ENCODE data around the gene ZNF853. TPM values are rescaled to one million over a fixed set of nuclear protein-coding genes. Genes with fewer than 3 reads are reported as not detected.

The ZNF853 gene
- total and polyA plus RNA-seq, 2 donors from 2014 or later = 3.4 to 5.4 TPM

DNA sequence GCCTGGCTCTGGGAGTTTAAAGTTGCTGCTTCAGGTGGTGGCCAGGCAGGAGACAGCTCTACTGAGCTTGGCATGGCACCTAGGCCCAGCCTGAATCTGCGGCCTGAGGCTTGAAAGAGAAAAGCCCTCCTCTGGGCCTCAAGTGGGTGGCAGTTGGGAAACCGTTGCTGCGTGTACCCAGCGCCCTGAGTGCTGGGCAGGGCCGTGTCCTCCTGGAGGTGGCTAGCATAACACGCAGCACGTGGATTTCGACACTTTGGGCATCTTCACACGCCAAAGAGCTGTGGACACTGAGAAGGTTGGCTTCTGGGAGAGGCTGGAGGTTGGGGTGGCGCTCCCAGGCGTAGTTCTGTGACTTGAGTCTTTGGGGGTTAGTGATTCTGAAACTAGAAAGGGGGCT lies 24.2 kb downstream of the ZNF853 start:
- FAIRE-seq (no peak), DNase-seq (peak in 1 of 5 donors; percentile 53)
- H3K27ac ChIP-seq (ENCODE audit: low read depth in 2 of 2, low read length in 2 of 2) = no peak overlapping the region
- H3K27me3 ChIP-seq (ENCODE audit: control insufficient read depth, insufficient read depth, low read length) = no peaks in the 10 kb centered on the region
- intact Hi-C loops (cut with DNase I) = no loop called here
- H3K4me1 ChIP-seq (ENCODE audit: control insufficient read depth in 2 of 3, insufficient read depth in 2 of 3, low read depth in 1 of 3, low read length in 3 of 3) = peaks cover 0 to 12% (median 0%) of the 10 kb centered on the region in 3 donors
- TF ChIP-seq, protein P1, sequence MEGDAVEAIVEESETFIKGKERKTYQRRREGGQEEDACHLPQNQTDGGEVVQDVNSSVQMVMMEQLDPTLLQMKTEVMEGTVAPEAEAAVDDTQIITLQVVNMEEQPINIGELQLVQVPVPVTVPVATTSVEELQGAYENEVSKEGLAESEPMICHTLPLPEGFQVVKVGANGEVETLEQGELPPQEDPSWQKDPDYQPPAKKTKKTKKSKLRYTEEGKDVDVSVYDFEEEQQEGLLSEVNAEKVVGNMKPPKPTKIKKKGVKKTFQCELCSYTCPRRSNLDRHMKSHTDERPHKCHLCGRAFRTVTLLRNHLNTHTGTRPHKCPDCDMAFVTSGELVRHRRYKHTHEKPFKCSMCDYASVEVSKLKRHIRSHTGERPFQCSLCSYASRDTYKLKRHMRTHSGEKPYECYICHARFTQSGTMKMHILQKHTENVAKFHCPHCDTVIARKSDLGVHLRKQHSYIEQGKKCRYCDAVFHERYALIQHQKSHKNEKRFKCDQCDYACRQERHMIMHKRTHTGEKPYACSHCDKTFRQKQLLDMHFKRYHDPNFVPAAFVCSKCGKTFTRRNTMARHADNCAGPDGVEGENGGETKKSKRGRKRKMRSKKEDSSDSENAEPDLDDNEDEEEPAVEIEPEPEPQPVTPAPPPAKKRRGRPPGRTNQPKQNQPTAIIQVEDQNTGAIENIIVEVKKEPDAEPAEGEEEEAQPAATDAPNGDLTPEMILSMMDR (IDR thresholded peaks at IDR 0.05; ENCODE audit: borderline replicate concordance, extremely low read depth, insufficient read depth) = no peak
- H3K36me3 ChIP-seq (ENCODE audit: control insufficient read depth in 2 of 3, insufficient read depth in 3 of 3, low read length in 3 of 3) = peaks cover 0 to 25% (median 14%) of the 10 kb centered on the region in 3 donors
- no peak overlapping the region for H3K9ac ChIP-seq (ENCODE audit: low read length in 3 of 3)
- H3K9me3 ChIP-seq (ENCODE audit: control insufficient read depth in 2 of 3, insufficient read depth in 1 of 3, low read length in 3 of 3) = no peaks in the 10 kb centered on the region
- no peak overlapping the region for H3K4me3 ChIP-seq (ENCODE audit: low read length in 3 of 3)

DNA sequence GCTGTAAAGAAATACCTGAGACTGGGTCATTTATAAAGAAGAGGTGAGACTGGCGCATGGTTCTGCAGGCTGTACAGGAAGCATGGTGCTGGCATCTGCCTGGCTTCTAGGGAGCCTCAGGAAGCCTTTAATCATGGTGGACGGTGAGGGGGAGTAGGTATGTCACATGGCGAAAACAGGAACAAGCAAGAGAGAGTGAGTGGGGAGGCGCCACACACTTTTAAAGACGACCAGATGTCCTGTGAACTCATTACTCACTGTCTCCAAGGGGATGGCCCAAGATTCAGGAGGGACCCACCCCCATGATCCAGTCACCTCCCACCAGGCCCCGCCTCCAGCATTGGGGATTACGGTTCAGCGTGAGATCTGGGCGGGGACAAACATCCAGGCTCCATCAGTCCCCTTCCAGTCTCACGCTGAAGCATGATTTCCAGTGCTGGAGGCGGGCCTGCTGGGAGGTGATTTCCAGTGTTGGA lies 24.9 kb downstream of the ZNF853 start:
- DNase-seq = peak in 1 of 5 donors; percentile 81
- Histone ChIP-seq H3K9ac (ENCODE audit: low read length in 3 of 3) (no peak overlapping the region), H3K9me3 (ENCODE audit: control insufficient read depth in 2 of 3, insufficient read depth in 1 of 3, low read length in 3 of 3) (no peaks in the 10 kb centered on the region), H3K4me3 (ENCODE audit: low read length in 3 of 3) (no peak overlapping the region), H3K27ac (ENCODE audit: low read depth in 2 of 2, low read length in 2 of 2) (no peak overlapping the region), H3K27me3 (ENCODE audit: control insufficient read depth, insufficient read depth, low read length) (no peaks in the 10 kb centered on the region), H3K4me1 (ENCODE audit: control insufficient read depth in 2 of 3, insufficient read depth in 2 of 3, low read depth in 1 of 3, low read length in 3 of 3) (peaks cover 0 to 12% (median 0%) of the 10 kb centered on the region in 3 donors), H3K36me3 (ENCODE audit: control insufficient read depth in 2 of 3, insufficient read depth in 3 of 3, low read length in 3 of 3) (peaks cover 0 to 25% (median 17%) of the 10 kb centered on the region in 3 donors)
- intact Hi-C loops (cut with DNase I) = no loop called here
- FAIRE-seq = no peak
- TF ChIP-seq, protein P1 (IDR thresholded peaks at IDR 0.05; ENCODE audit: borderline replicate concordance, extremely low read depth, insufficient read depth) = no peak

DNA sequence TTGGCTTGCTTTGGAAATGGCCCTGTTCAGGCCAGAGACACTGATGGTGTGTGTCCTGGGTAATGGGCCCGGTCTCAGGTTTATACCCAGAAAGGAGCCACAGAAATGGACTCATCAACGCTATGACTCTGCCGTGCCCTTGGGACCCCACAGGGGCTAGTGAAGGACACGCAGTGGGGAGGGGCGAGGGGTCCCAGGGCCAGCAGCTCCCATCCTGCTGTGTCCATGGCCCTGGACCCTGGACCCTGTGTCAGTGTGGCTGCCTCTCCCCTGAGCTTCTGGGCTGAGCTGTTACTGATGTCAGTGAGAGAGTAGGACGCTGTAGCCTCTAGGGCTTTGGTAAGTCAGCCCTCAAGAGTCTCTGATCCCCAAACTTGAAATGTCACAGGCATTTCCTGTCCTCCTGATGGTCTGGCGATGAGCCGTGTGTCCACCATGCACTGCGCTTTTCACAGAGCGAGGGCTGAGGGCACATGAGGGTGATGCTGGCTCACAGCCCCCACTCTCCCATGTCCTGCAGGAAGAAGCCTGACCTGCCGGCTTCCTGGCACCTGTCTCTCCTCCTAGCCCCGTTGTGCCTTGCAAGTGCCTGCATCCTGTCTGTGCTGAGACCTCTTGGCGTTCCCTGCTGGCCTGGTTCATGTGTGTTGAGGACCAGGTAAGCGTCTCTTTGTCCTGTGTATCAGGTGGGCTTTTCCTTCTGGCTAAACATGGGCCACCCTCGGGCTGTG lies 26.1 kb downstream of the ZNF853 start:
- no peak overlapping the region for H3K9ac ChIP-seq (ENCODE audit: low read length in 3 of 3)
- no peak overlapping the region for H3K4me3 ChIP-seq (ENCODE audit: low read length in 3 of 3)
- DNase-seq = no peak
- TF ChIP-seq, protein P1 (IDR thresholded peaks at IDR 0.05; ENCODE audit: borderline replicate concordance, extremely low read depth, insufficient read depth) = no peak
- H3K4me1 ChIP-seq (ENCODE audit: control insufficient read depth in 2 of 3, insufficient read depth in 2 of 3, low read depth in 1 of 3, low read length in 3 of 3) = peaks cover 0 to 10% (median 0%) of the 10 kb centered on the region in 3 donors
- H3K36me3 ChIP-seq (ENCODE audit: control insufficient read depth in 2 of 3, insufficient read depth in 3 of 3, low read length in 3 of 3) = peaks cover 0 to 25% (median 17%) of the 10 kb centered on the region in 3 donors
- intact Hi-C loops (cut with DNase I) = no loop called here
- no peaks in the 10 kb centered on the region for H3K27me3 ChIP-seq (ENCODE audit: control insufficient read depth, insufficient read depth, low read length)
- no peaks in the 10 kb centered on the region for H3K9me3 ChIP-seq (ENCODE audit: control insufficient read depth in 2 of 3, insufficient read depth in 1 of 3, low read length in 3 of 3)
- no peak overlapping the region for H3K27ac ChIP-seq (ENCODE audit: low read depth in 2 of 2, low read length in 2 of 2)
- FAIRE-seq = no peak
